GM19455 (cell line): ENCODE results near the gene IL6R.
"Not testable (repeated sequence)": the region's sequence is repeated elsewhere in the genome, so short reads cannot be mapped to it uniquely, and the experiment has no call there.

Experiments used
- ATAC-seq: cut with Tn5 transposase; IDR thresholded peaks from one replicate; pipeline ENCODE4 v1.9.1; 2021; ENCODE audit not compliant: unreplicated experiment

Gene IL6R

DNA sequence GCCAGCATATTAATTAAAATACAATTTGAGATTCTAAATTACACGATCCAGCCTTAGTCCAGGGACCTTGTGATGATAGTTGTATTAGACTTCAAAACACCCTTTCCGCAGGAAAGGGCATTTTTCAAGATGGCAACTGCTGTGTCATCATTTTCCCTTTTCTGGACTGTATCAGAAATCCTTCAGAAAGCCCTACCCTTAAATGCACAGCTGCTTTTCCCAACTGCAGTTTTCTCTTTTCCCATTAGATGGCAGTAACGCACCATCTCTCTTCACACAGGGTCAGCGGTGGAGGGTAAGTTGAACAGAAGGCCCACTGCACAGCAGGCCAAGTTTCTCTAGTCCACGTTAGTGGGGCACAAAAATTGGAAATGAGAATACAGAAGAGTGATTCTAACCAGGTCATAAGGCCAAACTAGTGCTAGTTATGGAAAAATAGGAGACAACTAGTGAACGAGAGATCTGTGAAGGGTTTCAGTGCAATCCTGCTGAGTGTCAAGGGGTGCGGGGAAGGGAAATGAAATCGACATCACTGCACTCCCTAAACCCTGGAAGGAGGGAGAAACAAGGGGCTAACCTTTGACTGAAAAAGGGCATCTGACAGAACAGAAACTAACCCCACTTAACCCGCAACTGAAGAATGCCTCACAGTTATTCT is 74.8 kb downstream of the IL6R start:
- no peak for ATAC-seq

DNA sequence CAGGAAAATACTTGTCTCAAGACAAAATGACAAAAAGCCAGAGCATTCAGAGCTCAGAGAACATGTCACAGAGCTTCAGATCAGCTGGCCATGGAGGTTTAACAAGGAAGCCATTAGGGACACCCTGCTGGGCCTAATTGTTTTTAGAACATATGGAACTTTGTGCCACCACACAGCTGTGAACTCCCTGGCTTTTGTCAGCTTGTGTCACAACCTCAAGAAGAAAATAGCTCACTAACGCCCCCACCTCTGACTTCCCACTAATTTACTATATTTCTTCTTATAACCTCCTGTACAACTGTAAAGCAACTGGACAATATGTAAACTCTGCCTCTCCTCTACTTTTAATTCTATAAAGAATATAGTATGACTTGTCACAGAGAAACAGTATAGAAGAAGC is 75.9 kb downstream of the IL6R start:
- no peak for ATAC-seq

DNA sequence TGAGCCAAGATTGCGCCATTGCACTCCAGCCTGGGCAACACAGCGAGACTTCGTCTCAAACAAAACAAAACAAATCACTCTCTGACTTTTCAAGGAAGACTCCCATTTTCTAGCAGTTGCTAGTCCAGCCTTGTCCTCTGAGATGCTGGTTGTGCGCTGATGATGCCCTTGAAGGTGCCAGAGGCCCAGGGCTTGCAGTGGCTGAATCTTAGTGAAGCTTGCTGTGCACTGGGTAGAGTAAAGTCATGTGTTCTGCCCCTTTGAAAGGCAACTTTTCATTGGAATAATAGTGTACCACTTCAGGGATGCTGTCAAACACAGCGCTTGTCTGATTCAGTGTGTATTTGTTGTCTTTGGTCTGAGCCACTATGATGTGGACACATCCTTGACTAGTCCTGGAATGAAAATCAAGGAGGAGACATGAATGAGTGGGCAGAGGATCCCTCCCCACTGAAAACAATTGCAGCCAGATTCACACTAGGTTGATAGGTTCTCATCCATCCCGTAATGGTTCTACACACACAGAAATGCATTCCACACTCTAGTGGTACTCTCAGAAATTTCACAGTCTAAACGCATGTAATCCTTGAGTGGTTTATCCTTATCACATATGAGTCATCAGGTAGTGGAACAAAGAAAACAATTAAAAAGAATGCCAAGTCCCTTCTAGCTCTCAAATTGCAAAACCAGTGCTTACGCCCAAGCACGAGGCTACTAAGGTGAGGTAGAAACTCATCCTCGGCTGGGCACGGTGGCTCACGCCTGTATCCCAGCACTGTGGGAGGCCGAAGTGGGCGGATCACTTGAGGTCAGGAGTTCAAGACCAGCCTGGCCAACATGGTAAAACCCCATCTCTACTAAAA is 79.0 kb downstream of the IL6R start:
- ATAC-seq: no peak

DNA sequence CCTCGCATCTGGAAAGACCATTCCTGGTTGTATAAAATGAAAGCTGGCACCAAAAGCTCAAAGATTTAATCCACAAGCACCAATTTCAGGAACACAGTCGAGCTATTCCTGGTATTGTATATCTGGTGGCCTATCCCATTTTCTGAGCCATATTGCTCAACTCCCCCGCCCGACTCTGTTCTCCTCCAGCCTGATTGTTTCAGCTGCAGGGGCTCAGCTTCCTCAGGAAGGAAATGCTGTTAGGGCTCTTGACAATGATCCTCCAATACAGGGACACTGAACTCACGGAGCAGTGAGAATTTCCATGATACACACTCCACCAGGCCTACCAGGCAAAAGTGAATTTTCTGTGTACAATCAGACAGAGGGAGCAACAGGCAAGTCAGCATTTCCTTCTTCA is 80.0 kb downstream of the IL6R start:
- no peak for ATAC-seq

DNA sequence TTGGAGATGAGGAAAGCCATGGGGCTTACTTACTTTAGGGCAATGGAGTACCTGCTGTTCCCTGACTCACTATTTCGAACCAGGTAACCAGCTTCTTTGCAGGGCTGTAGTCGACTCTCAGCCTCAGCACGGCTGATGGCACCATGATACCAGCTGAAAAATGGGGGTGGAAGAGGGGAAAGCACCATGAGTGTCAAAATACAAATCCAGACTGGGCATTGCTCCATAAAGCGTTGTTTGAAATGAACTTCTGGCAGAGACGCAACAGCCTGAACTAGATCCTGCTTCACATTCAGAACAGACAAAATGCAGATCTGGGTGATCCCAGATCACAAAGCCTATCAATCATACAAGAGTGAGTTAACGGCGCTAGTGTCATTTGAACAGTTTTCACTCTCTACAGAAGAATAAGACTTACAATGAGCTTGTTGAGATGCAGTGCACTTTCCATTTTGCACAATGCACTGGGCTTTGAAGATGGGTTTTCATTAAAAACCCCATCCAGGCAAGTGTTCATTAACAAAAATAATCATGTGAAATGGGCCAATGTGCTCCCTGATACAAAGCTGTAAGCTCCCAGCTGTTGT is 80.9 kb downstream of the IL6R start:
- ATAC-seq: no peak

DNA sequence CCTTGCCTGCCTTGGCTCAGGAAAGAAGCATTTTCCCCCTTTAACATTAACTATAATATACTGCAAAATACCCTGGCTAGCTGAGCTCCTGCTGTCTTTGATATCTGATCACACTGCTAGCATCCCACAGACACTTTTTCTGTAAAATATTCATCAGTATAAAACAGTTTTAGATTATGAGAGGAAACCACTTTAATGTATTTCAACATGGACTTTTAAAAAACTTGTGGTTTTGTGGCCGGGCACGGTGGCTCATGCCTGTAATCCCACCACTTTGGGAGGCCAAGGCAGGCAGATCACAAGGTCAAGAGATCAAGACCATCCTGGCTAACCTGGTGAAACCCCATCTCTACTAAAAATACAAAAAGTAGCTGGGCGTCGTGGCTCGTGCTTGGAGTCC is 81.6 kb downstream of the IL6R start:
- not testable (repeated sequence) for ATAC-seq

DNA sequence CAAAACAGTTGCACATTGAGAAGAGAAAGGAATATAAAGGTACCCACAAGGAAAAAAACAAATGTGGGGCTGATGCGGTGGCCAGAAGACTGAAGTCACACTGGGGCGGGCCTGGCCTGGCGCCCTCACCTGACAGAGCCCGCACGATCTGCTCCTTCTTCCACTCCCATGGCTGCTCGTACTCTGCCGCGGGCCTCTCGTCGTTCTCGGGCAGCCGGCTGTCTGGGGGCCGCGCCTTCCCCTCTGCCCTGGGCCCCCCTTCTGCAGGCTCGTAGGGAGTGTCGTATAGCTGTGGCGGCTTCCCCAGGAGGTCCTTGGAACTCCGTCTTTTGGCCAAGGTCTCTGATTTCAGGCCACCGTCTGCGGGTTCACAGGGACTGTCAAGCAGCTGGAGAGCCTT is 83.8 kb downstream of the IL6R start:
- ATAC-seq: no peak

DNA sequence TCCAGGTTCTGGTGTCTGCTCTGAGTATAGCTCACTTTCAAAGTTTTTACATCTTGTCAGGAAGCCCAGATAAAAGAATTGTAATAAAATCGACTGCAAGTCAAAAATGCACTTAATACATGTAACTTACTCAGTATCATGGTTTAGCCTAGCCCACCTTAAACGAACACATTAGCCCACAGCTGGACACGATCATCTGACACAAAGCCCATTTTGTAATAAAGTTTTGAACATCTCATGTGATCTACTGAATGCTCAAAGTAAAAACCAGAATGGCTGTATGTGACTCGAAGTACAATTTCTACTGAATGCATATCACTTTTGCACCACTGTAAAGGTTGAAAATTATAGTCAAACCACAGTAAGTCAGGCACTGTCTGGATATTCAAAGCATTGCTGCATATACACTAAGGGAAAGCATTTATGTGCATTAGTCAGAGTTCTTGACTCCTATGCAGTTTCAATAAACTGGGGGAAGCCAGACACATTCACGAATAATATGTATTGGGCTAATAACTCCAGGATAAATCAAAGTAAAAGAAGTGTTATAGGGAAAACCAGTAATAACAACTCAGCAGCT is 84.6 kb downstream of the IL6R start:
- no peak for ATAC-seq

DNA sequence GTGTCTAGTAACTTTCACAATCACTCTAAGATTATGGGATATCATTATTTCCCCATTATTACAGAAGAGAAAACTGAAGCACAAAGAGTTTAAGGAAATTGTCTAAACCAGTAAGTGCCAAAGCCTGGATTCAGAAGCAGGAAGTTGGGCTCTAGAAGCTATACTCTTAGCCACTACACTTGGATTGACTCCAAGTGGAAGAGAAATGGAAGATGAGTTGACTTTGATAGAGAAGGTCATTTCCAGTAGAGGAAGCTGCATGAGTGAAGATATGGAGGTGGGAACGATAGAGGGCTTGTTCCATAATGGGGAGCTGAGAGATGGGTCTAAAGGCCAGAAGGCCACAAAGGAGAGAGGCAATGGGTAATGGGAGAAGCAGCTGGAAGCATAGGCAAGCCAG is 85.2 kb downstream of the IL6R start:
- no peak for ATAC-seq

DNA sequence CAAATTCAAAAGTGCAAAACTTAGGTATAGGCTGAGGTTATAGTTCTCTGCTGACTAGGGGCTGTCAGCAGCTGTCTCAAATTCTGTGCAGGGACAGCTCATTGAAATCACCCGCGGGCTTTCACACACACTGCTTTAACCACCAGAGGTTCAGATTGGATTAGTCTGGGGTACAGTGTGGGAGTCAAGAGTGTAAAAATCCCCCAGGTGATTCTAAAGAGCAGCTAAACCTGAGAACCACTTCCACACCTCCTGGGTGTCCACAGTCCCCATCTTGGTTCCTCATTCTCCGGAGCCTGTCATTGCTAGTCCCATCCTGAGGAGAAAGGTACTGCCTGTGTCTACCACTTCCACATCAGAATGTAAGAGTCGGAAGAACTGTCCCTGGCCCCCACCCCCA is 87.0 kb downstream of the IL6R start:
- no peak for ATAC-seq

DNA sequence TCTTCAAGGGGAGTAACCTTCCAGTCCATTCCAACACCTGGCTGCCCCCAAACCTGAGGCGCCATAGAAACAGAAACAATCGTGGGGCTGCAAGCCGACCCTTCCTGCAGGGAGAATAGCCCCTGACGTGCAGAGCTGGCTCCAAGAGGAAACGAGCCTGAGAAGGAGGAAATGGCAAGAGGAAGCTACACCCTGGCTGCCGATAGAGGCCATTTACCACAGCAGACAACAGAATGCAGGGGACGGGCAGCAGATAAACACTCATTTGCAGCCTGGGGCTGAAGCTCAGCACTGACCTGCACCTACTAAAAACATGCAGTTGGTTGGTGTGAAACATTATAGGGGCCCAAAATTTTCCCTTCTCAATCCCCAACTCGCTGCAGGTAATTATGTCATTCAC is 88.1 kb downstream of the IL6R start:
- no peak for ATAC-seq

DNA sequence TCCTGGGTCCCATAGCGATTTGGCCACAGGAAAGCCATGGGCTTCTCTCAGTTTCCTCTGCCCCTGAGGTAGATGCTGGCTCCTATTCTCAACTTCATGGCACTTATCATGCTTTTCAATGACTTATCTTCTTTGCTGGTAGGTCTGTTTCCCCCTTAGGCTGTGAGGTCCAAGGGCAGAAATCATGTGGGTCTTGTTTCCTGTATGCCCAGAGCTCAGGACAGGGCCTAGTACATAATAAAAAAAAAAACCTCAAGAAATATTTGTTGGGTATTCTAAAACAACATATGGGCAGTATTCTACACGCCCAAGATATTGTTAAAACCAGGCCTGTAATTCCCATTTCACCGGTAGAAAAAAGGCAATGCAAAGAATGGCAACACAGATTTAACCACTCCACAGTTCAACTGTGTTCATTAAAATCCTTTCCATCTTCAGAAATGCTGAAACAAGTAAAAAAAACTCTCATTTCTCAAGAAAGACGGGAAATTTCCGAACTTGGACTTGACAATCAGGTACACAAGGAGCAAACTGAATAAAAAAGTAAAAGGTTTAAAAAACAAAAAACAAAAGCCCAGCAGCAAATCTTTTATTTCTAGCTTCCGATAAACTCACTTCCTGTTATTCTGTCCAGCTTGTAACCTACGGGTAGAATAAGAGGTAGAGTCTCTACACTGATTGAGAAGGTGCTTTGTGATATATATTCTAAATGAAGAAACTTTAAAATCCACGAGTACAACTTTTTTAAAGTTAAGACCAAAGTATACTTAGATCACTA is 90.5 kb downstream of the IL6R start:
- ATAC-seq: no peak

DNA sequence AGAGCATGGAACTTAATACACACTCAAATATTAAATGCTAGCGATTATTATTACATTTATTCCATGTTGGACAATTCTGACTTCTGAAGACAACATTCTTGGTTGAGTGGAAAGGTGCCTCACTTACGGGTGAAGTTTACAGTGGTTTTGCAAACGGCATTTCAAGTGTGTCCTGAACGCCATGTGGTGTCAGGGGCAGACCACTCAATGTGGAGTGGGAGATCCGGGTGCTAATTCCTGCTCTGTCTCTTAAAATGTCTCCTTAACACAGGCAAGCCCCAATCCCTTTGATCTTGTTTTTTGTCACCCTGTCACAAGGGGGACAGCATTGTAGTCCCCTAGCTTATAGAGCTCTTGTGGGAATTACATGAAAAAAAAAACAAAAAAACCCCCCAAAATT is 91.2 kb downstream of the IL6R start:
- ATAC-seq: no peak

DNA sequence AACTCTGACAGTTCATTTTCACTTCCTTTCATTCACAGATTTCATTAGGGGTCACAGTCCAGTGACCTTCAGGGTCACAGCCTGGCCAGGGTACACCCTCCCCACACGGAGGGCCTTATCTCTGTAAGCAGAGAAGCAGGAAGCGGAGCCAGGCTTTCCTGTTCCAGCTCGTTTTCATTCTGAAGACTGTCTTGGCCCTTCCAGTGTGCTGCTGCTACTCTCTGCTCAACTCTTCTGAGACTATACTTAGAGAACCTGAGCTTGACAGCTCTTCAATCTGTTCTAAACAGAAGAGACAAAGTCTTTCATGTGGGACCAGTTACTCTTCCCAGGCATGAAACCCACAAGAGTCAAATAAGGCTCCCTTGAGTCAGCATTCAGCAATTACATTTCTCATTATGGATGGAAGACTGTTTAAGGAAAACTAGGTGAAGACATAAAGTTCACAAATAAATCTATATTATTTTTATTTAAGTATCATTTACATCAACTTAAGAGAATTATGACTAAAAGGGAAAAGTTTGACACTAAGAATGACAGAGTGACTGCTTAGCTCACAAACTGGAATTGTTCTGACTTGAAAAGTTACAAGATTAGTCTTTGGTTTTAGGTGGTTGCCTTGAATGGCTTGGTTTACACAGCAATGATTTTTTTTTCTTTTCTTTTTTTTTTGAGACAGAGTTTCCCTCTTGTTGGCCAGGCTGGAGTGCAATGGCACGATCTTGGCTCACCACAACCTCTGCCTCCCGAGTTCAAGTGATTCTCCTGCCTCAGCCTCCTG is 92.1 kb downstream of the IL6R start:
- ATAC-seq: no peak

DNA sequence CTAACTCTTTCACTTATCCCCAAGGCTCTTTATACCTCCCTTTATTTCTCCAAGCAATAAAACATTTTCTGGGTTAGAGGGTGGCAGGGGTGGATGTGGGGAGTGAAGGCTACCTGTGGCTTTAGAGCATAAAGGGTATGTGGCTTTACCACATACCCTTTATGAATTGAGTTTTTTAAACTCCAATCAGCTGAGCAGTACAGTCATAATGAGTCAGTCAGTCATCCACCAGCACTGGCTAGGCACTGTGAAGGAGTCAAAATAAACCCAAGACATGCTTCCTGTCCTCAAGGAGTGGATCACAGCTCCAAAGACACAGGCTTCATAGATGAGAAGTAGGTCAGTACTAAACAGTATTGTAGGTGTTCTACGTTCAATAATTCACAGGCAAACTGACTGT is 94.3 kb downstream of the IL6R start:
- ATAC-seq: no peak

DNA sequence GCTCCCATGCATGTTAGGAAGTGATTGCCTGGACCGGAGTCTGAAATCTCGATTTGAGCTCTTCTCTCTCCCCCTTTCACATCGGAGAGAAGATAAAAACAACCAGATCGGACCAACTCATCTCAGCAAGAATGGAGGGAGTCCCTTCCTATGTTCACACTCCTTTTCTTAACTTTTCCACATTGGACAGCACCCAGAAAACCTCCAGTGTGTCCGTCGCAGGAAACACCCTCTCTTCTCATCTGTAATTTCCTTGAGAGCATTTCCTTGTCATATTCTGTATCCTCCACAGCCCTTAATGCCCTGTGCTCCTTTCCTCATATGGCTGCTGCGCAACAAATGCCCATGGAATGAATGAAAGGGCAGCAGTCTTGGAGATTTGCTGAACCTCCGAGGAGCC is 95.4 kb downstream of the IL6R start:
- ATAC-seq: no peak

DNA sequence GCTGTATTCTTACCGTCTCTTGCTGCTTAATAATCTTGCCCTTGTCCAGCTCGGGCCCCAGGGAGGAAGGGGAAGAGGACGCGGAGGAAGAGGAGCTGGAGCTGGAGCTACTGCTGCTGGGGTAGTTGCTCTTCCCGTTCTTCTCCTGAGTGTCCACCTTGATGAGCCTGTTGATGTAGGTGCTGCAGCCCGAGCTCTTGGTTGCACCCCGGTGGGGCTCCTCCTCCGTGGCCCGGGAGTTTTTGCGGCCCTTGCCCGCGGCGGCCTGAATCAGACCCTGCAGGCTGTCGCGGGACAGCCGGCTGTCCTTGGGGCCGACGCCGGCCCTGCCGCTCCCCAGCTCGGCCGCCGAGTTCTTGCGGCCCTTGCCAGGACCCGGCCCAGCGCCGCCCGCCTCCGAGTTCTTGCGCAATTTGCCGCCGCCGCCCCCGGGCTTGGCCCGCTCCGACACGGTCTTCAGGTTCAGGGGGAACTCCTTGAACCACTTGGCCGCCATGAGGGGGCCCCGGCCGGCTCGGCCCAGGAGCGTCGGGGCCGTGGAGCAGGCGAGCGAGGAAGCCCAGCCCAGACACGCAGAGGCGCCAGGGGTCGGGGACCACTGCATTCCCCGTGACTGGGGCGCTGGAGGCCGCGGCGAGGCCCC is 96.4 kb downstream of the IL6R start:
- no peak for ATAC-seq

DNA sequence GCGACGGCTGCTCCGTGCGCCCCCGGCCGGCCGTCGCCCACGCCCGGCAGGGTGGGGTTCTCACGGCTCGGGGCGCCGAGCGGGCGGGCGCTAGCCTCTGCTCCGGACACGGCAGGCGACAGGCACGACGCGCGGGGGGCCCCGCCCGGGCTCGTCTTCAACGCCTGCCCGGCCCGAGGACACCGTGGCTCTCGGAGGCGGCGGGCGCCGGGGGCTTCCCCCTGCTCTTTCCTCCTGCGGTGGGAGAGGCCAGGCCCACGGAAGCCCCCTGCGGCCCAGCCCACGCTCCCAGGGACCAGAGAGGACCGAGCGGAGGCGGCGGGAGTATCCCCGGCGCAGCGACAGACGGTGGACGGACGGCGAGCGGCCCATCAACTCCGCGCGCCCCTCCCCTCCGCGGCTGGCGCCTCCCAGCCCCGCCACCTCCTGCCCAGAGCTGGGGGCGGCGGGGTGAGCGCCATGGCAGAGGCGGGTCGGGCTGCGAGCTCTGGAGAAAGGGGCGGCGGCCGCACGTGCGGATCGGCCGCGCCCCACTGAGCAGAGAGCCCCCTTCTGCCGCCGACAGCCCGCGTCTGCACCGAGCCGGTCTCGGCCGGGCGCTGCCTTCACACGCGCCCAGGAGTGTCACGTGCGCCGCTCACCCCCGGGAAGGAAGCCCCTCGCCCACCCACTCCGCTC is 97.1 kb downstream of the IL6R start, which contains the start of the genes SHE and TDRD10:
Gene SHE, minus strand, starts transcription at position 347 of the 678 bp plus-strand sequence. CDS start 386 bp downstream, outside the sequence.
Gene TDRD10, plus strand, starts transcription at position 154 of the 678 bp plus-strand sequence. CDS start 4,685 bp downstream, outside the sequence.
- ATAC-seq: no peak

DNA sequence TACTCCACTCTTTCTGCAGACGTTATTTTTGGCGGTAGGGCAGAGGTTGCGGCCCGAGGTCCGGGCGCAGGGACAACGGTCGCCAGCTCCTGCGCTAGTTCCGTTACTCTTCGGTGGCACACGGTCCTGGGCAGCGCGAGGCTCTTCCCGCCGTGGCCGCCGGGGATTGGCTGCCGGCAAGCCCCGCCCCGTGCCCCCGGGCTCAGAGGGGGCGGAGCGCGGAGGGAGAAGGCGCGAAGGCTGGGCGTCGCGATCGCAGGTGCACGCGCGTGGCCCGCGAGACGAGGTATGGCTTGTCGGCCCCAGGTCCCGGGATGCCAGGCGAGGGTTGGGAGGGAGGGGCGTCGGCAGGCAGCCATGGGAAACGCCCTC is 97.6 kb downstream of the IL6R start:
- no peak for ATAC-seq
